ENCODE data around the gene PPM1L.
"Not testable (repeated sequence)": the region's sequence is repeated elsewhere in the genome, so short reads cannot be mapped to it uniquely, and the experiment has no call there.

The PPM1L gene

GRCh38 chr3:160960568-160960967, 204.5 kb downstream of the PPM1L start:
- H3K4me3 ChIP-seq (ENCODE audit: low read depth in 1 of 2, low read length in 2 of 2) = no peak overlapping the region
- no peaks in the 10 kb centered on the region for H3K4me1 ChIP-seq (ENCODE audit: control insufficient read depth in 1 of 2, insufficient read depth in 2 of 2, low read length in 2 of 2)
- no peaks in the 10 kb centered on the region for H3K9me3 ChIP-seq (ENCODE audit: control insufficient read depth in 1 of 2, low read length in 2 of 2)
- H3K27me3 ChIP-seq (ENCODE audit: low read depth, low read length) = no peaks in the 10 kb centered on the region
- H3K36me3 ChIP-seq (ENCODE audit: control insufficient read depth in 1 of 2, insufficient read depth in 2 of 2, low read length in 2 of 2) = no peaks in the 10 kb centered on the region
- H3K27ac ChIP-seq (ENCODE audit: low read length) = no peak overlapping the region

- Histone ChIP-seq H3K36me3 (ENCODE audit: control insufficient read depth in 1 of 2, insufficient read depth in 2 of 2, low read length in 2 of 2) (no peaks in the 10 kb centered on the region), H3K27me3 (ENCODE audit: low read depth, low read length) (no peaks in the 10 kb centered on the region), H3K4me3 (ENCODE audit: low read depth in 1 of 2, low read length in 2 of 2) (no peak overlapping the region), H3K27ac (ENCODE audit: low read length) (no peak overlapping the region), H3K4me1 (ENCODE audit: control insufficient read depth in 1 of 2, insufficient read depth in 2 of 2, low read length in 2 of 2) (peaks cover 0 to 4% of the 10 kb centered on the region in 2 donors), H3K9me3 (ENCODE audit: control insufficient read depth in 1 of 2, low read length in 2 of 2) (no peaks in the 10 kb centered on the region)
Measured at GRCh38 chr3:160963949-160964348, 207.9 kb downstream of the PPM1L start.

GRCh38 chr3:160968761-160969160, 212.7 kb downstream of the PPM1L start:
- no peaks in the 10 kb centered on the region for H3K27me3 ChIP-seq (ENCODE audit: low read depth, low read length)
- H3K36me3 ChIP-seq (ENCODE audit: control insufficient read depth in 1 of 2, insufficient read depth in 2 of 2, low read length in 2 of 2) = no peaks in the 10 kb centered on the region
- no peak overlapping the region for H3K4me3 ChIP-seq (ENCODE audit: low read depth in 1 of 2, low read length in 2 of 2)
- no peak overlapping the region for H3K27ac ChIP-seq (ENCODE audit: low read length)
- H3K9me3 ChIP-seq (ENCODE audit: control insufficient read depth in 1 of 2, low read length in 2 of 2) = no peaks in the 10 kb centered on the region
- peaks cover 0 to 6% of the 10 kb centered on the region in 2 donors for H3K4me1 ChIP-seq (ENCODE audit: control insufficient read depth in 1 of 2, insufficient read depth in 2 of 2, low read length in 2 of 2)

- no peak overlapping the region for H3K4me3 ChIP-seq (ENCODE audit: low read depth in 1 of 2, low read length in 2 of 2)
- H3K27ac ChIP-seq (ENCODE audit: low read length) = no peak overlapping the region
- H3K4me1 ChIP-seq (ENCODE audit: control insufficient read depth in 1 of 2, insufficient read depth in 2 of 2, low read length in 2 of 2) = peaks cover 0 to 6% of the 10 kb centered on the region in 2 donors
- no peaks in the 10 kb centered on the region for H3K27me3 ChIP-seq (ENCODE audit: low read depth, low read length)
- H3K9me3 ChIP-seq (ENCODE audit: control insufficient read depth in 1 of 2, low read length in 2 of 2) = no peaks in the 10 kb centered on the region
- H3K36me3 ChIP-seq (ENCODE audit: control insufficient read depth in 1 of 2, insufficient read depth in 2 of 2, low read length in 2 of 2) = no peaks in the 10 kb centered on the region
Measured at GRCh38 chr3:160973067-160973809, 217.2 kb downstream of the PPM1L start.

GRCh38 chr3:160977773-160978172, 221.7 kb downstream of the PPM1L start:
- H3K4me1 ChIP-seq (ENCODE audit: control insufficient read depth in 1 of 2, insufficient read depth in 2 of 2, low read length in 2 of 2) = no peaks in the 10 kb centered on the region
- no peak overlapping the region for H3K27ac ChIP-seq (ENCODE audit: low read length)
- H3K27me3 ChIP-seq (ENCODE audit: low read depth, low read length) = no peaks in the 10 kb centered on the region
- H3K4me3 ChIP-seq (ENCODE audit: low read depth in 1 of 2, low read length in 2 of 2) = no peak overlapping the region
- no peaks in the 10 kb centered on the region for H3K36me3 ChIP-seq (ENCODE audit: control insufficient read depth in 1 of 2, insufficient read depth in 2 of 2, low read length in 2 of 2)
- no peaks in the 10 kb centered on the region for H3K9me3 ChIP-seq (ENCODE audit: control insufficient read depth in 1 of 2, low read length in 2 of 2)

GRCh38 chr3:160980740-160981139, 224.7 kb downstream of the PPM1L start:
- peaks cover 0 to 3% of the 10 kb centered on the region in 2 donors for H3K9me3 ChIP-seq (ENCODE audit: control insufficient read depth in 1 of 2, low read length in 2 of 2)
- H3K27ac ChIP-seq (ENCODE audit: low read length) = no peak overlapping the region
- H3K4me1 ChIP-seq (ENCODE audit: control insufficient read depth in 1 of 2, insufficient read depth in 2 of 2, low read length in 2 of 2) = peaks cover 0 to 2% of the 10 kb centered on the region in 2 donors
- H3K36me3 ChIP-seq (ENCODE audit: control insufficient read depth in 1 of 2, insufficient read depth in 2 of 2, low read length in 2 of 2) = no peaks in the 10 kb centered on the region
- H3K4me3 ChIP-seq (ENCODE audit: low read depth in 1 of 2, low read length in 2 of 2) = no peak overlapping the region
- H3K27me3 ChIP-seq (ENCODE audit: low read depth, low read length) = no peaks in the 10 kb centered on the region

- no peak overlapping the region for H3K27ac ChIP-seq (ENCODE audit: low read length)
- H3K27me3 ChIP-seq (ENCODE audit: low read depth, low read length) = no peaks in the 10 kb centered on the region
- no peak overlapping the region for H3K4me3 ChIP-seq (ENCODE audit: low read depth in 1 of 2, low read length in 2 of 2)
- no peaks in the 10 kb centered on the region for H3K36me3 ChIP-seq (ENCODE audit: control insufficient read depth in 1 of 2, insufficient read depth in 2 of 2, low read length in 2 of 2)
- H3K4me1 ChIP-seq (ENCODE audit: control insufficient read depth in 1 of 2, insufficient read depth in 2 of 2, low read length in 2 of 2) = peaks cover 0 to 5% of the 10 kb centered on the region in 2 donors
- H3K9me3 ChIP-seq (ENCODE audit: control insufficient read depth in 1 of 2, low read length in 2 of 2) = peaks cover 0 to 3% of the 10 kb centered on the region in 2 donors
Measured at GRCh38 chr3:160981217-160981938, 225.3 kb downstream of the PPM1L start.

- Histone ChIP-seq H3K27me3 (ENCODE audit: low read depth, low read length) (no peaks in the 10 kb centered on the region), H3K27ac (ENCODE audit: low read length) (no peak overlapping the region), H3K9me3 (ENCODE audit: control insufficient read depth in 1 of 2, low read length in 2 of 2) (peaks cover 0 to 3% of the 10 kb centered on the region in 2 donors), H3K4me3 (ENCODE audit: low read depth in 1 of 2, low read length in 2 of 2) (no peak overlapping the region), H3K36me3 (ENCODE audit: control insufficient read depth in 1 of 2, insufficient read depth in 2 of 2, low read length in 2 of 2) (no peaks in the 10 kb centered on the region), H3K4me1 (ENCODE audit: control insufficient read depth in 1 of 2, insufficient read depth in 2 of 2, low read length in 2 of 2) (peaks cover 0 to 5% of the 10 kb centered on the region in 2 donors)
Measured at GRCh38 chr3:160982491-160982890, 226.5 kb downstream of the PPM1L start.

- H3K9me3 ChIP-seq (ENCODE audit: control insufficient read depth in 1 of 2, low read length in 2 of 2); H3K27ac ChIP-seq (ENCODE audit: low read length); H3K4me1 ChIP-seq (ENCODE audit: control insufficient read depth in 1 of 2, insufficient read depth in 2 of 2, low read length in 2 of 2); H3K27me3 ChIP-seq (ENCODE audit: low read depth, low read length); H3K4me3 ChIP-seq (ENCODE audit: low read depth in 1 of 2, low read length in 2 of 2); H3K36me3 ChIP-seq (ENCODE audit: control insufficient read depth in 1 of 2, insufficient read depth in 2 of 2, low read length in 2 of 2): not testable (repeated sequence)
Measured at GRCh38 chr3:160983900-160984299, 227.9 kb downstream of the PPM1L start.

GRCh38 chr3:160986069-160986468, 230.0 kb downstream of the PPM1L start:
- H3K9me3 ChIP-seq (ENCODE audit: control insufficient read depth in 1 of 2, low read length in 2 of 2) = peaks cover 0 to 3% of the 10 kb centered on the region in 2 donors
- H3K27me3 ChIP-seq (ENCODE audit: low read depth, low read length) = no peaks in the 10 kb centered on the region
- H3K27ac ChIP-seq (ENCODE audit: low read length) = no peak overlapping the region
- H3K4me1 ChIP-seq (ENCODE audit: control insufficient read depth in 1 of 2, insufficient read depth in 2 of 2, low read length in 2 of 2) = peaks cover 0 to 5% of the 10 kb centered on the region in 2 donors
- no peak overlapping the region for H3K4me3 ChIP-seq (ENCODE audit: low read depth in 1 of 2, low read length in 2 of 2)
- H3K36me3 ChIP-seq (ENCODE audit: control insufficient read depth in 1 of 2, insufficient read depth in 2 of 2, low read length in 2 of 2) = no peaks in the 10 kb centered on the region

GRCh38 chr3:160987982-160988964, 232.2 kb downstream of the PPM1L start:
- H3K27me3 ChIP-seq (ENCODE audit: low read depth, low read length) = no peaks in the 10 kb centered on the region
- peaks cover 0 to 3% of the 10 kb centered on the region in 2 donors for H3K9me3 ChIP-seq (ENCODE audit: control insufficient read depth in 1 of 2, low read length in 2 of 2)
- no peak overlapping the region for H3K27ac ChIP-seq (ENCODE audit: low read length)
- peaks cover 0 to 5% of the 10 kb centered on the region in 2 donors for H3K4me1 ChIP-seq (ENCODE audit: control insufficient read depth in 1 of 2, insufficient read depth in 2 of 2, low read length in 2 of 2)
- no peak overlapping the region for H3K4me3 ChIP-seq (ENCODE audit: low read depth in 1 of 2, low read length in 2 of 2)
- no peaks in the 10 kb centered on the region for H3K36me3 ChIP-seq (ENCODE audit: control insufficient read depth in 1 of 2, insufficient read depth in 2 of 2, low read length in 2 of 2)

Data from muscle layer of duodenum (tissue), 2 donors.